ENCODE measurements around the gene BMP7. TPM values are rescaled to one million over a fixed set of nuclear protein-coding genes. Genes with fewer than 3 reads are reported as not detected.

Gene BMP7
- total RNA-seq, 1 donor from 2014 or later: not detected

DNA sequence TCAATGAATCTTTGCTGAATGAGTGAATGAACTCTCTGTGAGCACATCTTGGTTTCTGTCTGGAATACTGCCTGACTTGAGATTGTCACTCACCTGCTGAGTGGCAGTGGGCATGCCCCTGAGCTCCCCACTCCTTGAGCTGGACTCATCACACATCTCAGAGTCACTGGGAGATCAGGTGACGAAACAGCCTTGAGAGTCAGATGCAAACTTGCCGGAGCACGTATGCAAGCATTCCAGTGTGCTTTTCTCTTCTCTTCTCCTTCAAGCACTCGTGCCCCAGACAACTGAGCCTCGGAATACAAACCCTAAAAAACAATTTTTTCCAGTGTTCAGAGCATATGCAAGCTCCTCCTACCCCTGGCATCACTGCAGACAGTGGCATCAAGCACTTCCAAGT lies 9.4 kb upstream of the BMP7 start:
- ATAC-seq (ENCODE audit: low read depth) (no peak), DNase-seq (no peak)
- no peak overlapping the region for H3K27ac Mint-ChIP-seq
- no peaks in the 10 kb centered on the region for H3K9me3 Mint-ChIP-seq
- H3K27me3 Mint-ChIP-seq: peaks cover 28% of the 10 kb centered on the region
- H3K4me1 Mint-ChIP-seq: no peaks in the 10 kb centered on the region
- TF ChIP-seq, protein P1, sequence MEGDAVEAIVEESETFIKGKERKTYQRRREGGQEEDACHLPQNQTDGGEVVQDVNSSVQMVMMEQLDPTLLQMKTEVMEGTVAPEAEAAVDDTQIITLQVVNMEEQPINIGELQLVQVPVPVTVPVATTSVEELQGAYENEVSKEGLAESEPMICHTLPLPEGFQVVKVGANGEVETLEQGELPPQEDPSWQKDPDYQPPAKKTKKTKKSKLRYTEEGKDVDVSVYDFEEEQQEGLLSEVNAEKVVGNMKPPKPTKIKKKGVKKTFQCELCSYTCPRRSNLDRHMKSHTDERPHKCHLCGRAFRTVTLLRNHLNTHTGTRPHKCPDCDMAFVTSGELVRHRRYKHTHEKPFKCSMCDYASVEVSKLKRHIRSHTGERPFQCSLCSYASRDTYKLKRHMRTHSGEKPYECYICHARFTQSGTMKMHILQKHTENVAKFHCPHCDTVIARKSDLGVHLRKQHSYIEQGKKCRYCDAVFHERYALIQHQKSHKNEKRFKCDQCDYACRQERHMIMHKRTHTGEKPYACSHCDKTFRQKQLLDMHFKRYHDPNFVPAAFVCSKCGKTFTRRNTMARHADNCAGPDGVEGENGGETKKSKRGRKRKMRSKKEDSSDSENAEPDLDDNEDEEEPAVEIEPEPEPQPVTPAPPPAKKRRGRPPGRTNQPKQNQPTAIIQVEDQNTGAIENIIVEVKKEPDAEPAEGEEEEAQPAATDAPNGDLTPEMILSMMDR (IDR thresholded peaks at IDR 0.05): no peak
- no peaks in the 10 kb centered on the region for H3K36me3 Mint-ChIP-seq (ENCODE audit: low read depth)
- H3K4me3 Mint-ChIP-seq: no peak overlapping the region
- intact Hi-C loops (cut with micrococcal nuclease): no loop called here
- POLR2A ChIA-PET: no interaction called here
- CTCF ChIA-PET: no interaction called here

DNA sequence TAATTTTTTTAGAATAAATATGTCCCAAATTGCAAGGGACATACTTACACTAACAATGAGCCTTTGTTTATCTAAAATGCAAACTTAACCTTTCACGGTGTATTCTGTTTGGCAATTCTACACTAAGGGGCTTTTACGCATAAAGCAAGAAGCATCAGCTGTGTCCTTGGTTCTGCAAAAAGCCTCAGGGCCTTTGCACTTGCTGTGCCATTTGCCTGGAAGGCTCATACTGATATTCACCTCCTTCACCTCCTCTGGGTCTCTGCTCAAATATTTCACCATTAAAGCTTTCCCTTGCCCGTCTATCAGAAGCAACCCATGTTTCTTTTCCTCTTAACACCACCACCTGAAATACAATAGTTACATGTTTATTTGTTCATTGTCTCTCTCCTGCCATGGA lies 8.9 kb upstream of the BMP7 start:
- H3K27me3 Mint-ChIP-seq: peaks cover 29% of the 10 kb centered on the region
- no peak for DNase-seq
- H3K27ac Mint-ChIP-seq: no peak overlapping the region
- no peak for ATAC-seq (ENCODE audit: low read depth)
- intact Hi-C loops (cut with micrococcal nuclease): no loop called here
- POLR2A ChIA-PET: no interaction called here
- TF ChIP-seq, protein P1 (IDR thresholded peaks at IDR 0.05): no peak
- no peak overlapping the region for H3K4me3 Mint-ChIP-seq
- H3K36me3 Mint-ChIP-seq (ENCODE audit: low read depth): no peaks in the 10 kb centered on the region
- no peaks in the 10 kb centered on the region for H3K4me1 Mint-ChIP-seq
- H3K9me3 Mint-ChIP-seq: no peaks in the 10 kb centered on the region
- CTCF ChIA-PET: no interaction called here

DNA sequence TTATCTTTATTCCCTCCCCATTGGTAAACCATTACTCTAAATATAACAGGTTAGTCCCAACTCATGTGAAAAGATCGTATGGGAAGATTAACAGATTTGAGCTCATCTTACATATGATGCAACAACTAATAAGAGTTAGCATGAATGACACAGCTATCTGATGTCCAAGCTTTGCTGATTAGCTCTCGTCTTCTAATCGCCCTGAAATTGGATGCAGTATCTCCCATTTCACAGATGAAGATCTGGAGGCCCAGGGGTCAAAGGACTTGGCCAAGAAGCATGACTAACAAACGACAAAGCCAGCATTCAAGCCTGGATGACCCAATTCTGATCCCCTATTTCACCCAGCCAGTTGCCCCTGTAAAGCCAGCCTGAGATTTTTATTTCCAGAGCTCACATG lies 8.4 kb upstream of the BMP7 start:
- ATAC-seq (ENCODE audit: low read depth): no peak
- no peak for DNase-seq
- Mint-ChIP-seq H3K27ac (no peak overlapping the region), H3K9me3 (no peaks in the 10 kb centered on the region), H3K36me3 (ENCODE audit: low read depth) (no peaks in the 10 kb centered on the region), H3K4me1 (no peaks in the 10 kb centered on the region), H3K27me3 (peaks cover 29% of the 10 kb centered on the region), H3K4me3 (no peak overlapping the region)
- intact Hi-C loops (cut with micrococcal nuclease): no loop called here
- CTCF ChIA-PET: no interaction called here
- POLR2A ChIA-PET: no interaction called here
- TF ChIP-seq, protein P1 (IDR thresholded peaks at IDR 0.05): no peak

DNA sequence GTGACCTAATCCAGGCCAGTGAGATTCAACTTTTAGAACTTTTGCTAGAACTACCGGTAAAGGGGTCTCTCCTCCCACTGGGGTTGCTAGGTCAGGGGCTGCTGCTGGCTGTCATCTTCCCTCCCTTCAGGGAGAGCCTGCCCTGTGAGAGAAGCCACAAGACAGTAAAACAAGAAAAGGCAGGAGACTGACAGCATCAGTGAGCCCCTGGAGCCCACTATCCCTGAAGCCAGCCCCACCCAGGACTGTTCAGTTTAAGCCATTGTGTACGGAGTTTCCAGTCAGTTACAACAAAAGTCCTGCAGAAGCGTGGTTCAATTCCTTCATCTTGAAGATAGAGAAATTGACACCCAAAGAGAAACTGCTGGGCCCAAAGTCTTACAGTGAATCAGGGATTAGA lies 7.9 kb upstream of the BMP7 start:
- H3K27me3 Mint-ChIP-seq: peaks cover 34% of the 10 kb centered on the region
- no peak for DNase-seq
- no peak overlapping the region for H3K4me3 Mint-ChIP-seq
- H3K27ac Mint-ChIP-seq: no peak overlapping the region
- intact Hi-C loops (cut with micrococcal nuclease): no loop called here
- TF ChIP-seq, protein P1 (IDR thresholded peaks at IDR 0.05): no peak
- ATAC-seq (ENCODE audit: low read depth): no peak
- POLR2A ChIA-PET: no interaction called here
- H3K9me3 Mint-ChIP-seq: no peaks in the 10 kb centered on the region
- no peaks in the 10 kb centered on the region for H3K4me1 Mint-ChIP-seq
- CTCF ChIA-PET: no interaction called here
- H3K36me3 Mint-ChIP-seq (ENCODE audit: low read depth): no peaks in the 10 kb centered on the region

DNA sequence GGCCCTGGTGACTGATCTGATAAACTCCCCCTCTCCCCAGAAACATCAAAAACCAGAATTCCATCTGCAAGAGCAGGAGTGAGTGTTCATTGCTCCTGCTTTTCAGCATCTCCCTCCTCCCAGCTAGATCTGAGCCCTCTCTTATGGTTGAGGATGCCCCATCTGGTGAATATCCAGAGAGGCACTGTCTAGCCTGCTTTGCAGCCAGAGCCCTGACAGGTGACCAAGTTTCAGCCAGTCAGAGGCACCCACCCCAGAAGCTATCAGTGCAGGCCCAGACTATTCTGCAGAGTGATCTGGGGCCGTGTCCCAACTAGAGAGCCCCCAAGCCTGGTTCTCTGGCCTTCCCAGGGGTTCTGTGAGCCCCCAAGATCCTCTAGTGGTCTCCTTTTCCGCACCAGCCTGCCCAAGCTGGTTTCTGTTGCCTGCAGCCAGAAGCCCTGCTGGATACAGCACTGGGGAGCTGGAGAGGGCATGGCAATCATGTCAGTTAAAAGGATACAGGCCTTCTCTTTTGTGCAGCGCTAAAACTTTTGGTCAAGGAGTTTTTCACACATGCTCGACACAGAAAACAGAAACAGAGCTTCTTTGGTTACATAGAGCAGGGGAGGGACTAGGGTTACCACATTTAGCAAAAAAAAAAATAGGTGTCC lies 6.6 kb upstream of the BMP7 start:
- POLR2A ChIA-PET: no interaction called here
- DNase-seq: no peak
- H3K36me3 Mint-ChIP-seq (ENCODE audit: low read depth): no peaks in the 10 kb centered on the region
- no peaks in the 10 kb centered on the region for H3K9me3 Mint-ChIP-seq
- H3K4me1 Mint-ChIP-seq: no peaks in the 10 kb centered on the region
- intact Hi-C loops (cut with micrococcal nuclease): no loop called here
- CTCF ChIA-PET: no interaction called here
- H3K27ac Mint-ChIP-seq: no peak overlapping the region
- no peak overlapping the region for H3K4me3 Mint-ChIP-seq
- peaks cover 42% of the 10 kb centered on the region for H3K27me3 Mint-ChIP-seq
- no peak for ATAC-seq (ENCODE audit: low read depth)
- TF ChIP-seq, protein P1 (IDR thresholded peaks at IDR 0.05): no peak
